B cell (primary cell): ENCODE results near the gene ZMYND12. TPM values are rescaled to one million over a fixed set of nuclear protein-coding genes. Genes with fewer than 3 reads are reported as not detected.
"Not testable (repeated sequence)": the region's sequence is repeated elsewhere in the genome, so short reads cannot be mapped to it uniquely, and the experiment has no call there.

ENCODE experiments used
- ATAC-seq: fragments of 200-7000 bp; cut with Tn5 transposase; one replicate; pipeline ENCODE4 v1.10.0; 2021; ENCODE audit warnings: low read depth, mild to moderate bottlenecking, moderate number of reproducible peaks, moderate library complexity
- CTCF ChIA-PET: fragments of 350-600 bp; sonication (Branson Sonifier 250); formaldehyde crosslinking; loops from one replicate; lab custom pipeline; 2021; ENCODE audit warnings: antibody characterized with exemption, inconsistent platforms; lab: Charles Lee
- POLR2A ChIA-PET: fragments of 350-600 bp; sonication (Branson Sonifier 250); formaldehyde crosslinking; loops from one replicate; lab custom pipeline; 2021; ENCODE audit warnings: antibody characterized with exemption; lab: Charles Lee
- DNase-seq: peaks from one replicate; pipeline ENCODE4 v3.0.0; 2013
- H2AFZ ChIP-seq: 2 replicates; pipeline ENCODE4 v1.6.1; 2012; ENCODE audit warnings: mild to moderate bottlenecking, low read depth, low read length; ENCODE audit not compliant: insufficient read depth, poor library complexity, severe bottlenecking
- H3K27ac ChIP-seq, 2 donors: 1 replicate in 1 of 2; 2 replicates in 1 of 2; pipeline ENCODE4 v1.5.1; 2012 to 2013; ENCODE audit warnings: low read length in 2 of 2, mild to moderate bottlenecking in 2 of 2, moderate library complexity in 1 of 2
- H3K27me3 ChIP-seq, 4 experiments: fragments of 200-600 bp in 1 of 4; sonication (generic) in 1 of 4; replicated peaks in 1 of 4; 1 replicate in 2 of 4; 2 replicates in 2 of 4; pipeline versions ENCODE4 v1.6.1 to v1.7.0; 2013 to 2016; ENCODE audit warnings: low read length in 3 of 4, mild to moderate bottlenecking in 2 of 4, mixed read lengths in 1 of 4, moderate library complexity in 1 of 4; ENCODE audit not compliant: insufficient read depth in 4 of 4, control insufficient read depth in 3 of 4; ENCODE audit errors: control extremely low read depth in 1 of 4
- H3K36me3 ChIP-seq, 2 experiments: replicated peaks in 1 of 2; 1 replicate in 1 of 2; 2 replicates in 1 of 2; pipeline versions ENCODE4 v1.6.1 to v1.7.1; 2013; ENCODE audit warnings: low read length in 1 of 2; ENCODE audit not compliant: insufficient read depth in 2 of 2, control insufficient read depth in 1 of 2; ENCODE audit errors: control extremely low read depth in 1 of 2, extremely low read depth in 1 of 2
- H3K4me1 ChIP-seq, 2 donors: fragments of 200-600 bp in 1 of 2; sonication (generic) in 1 of 2; 1 replicate in 1 of 2; 2 replicates in 1 of 2; pipeline versions ENCODE4 v1.5.1 to v1.6.1; 2013 to 2017; ENCODE audit warnings: low read length in 2 of 2; ENCODE audit not compliant: control insufficient read depth in 2 of 2, insufficient read depth in 2 of 2
- H3K4me2 ChIP-seq: replicated peaks from 2 replicates; pipeline ENCODE3; 2012; ENCODE audit warnings: mild to moderate bottlenecking, low read depth, low read length; ENCODE audit not compliant: poor library complexity, severe bottlenecking
- H3K4me3 ChIP-seq, 5 experiments: fragments of 200-600 bp in 1 of 5; sonication (generic) in 1 of 5; 1 replicate in 3 of 5; 2 replicates in 2 of 5; pipeline versions ENCODE4 v1.5.1 to v1.7.0; 2011 to 2016; ENCODE audit warnings: low read length in 4 of 5, mild to moderate bottlenecking in 4 of 5, low read depth in 2 of 5, control low read depth in 1 of 5, moderate library complexity in 1 of 5; ENCODE audit not compliant: insufficient read depth in 1 of 5; ENCODE audit errors: control extremely low read depth in 1 of 5, extremely low read depth in 1 of 5
- H3K79me2 ChIP-seq: fragments of 200-600 bp; sonication (generic); one replicate; pipeline ENCODE4 v1.6.0; 2016; ENCODE audit warnings: low read length; ENCODE audit not compliant: control insufficient read depth, insufficient read depth
- H3K9ac ChIP-seq: fragments of 200-600 bp; sonication (generic); 2 replicates; pipeline ENCODE4 v1.6.1; 2017; ENCODE audit warnings: mild to moderate bottlenecking, low read length, moderate library complexity
- H3K9me3 ChIP-seq, 3 donors: one replicate each; pipeline versions ENCODE4 v1.6.1 to v1.7.1; 2013; ENCODE audit warnings: low read length in 2 of 3; ENCODE audit not compliant: control insufficient read depth in 2 of 3, insufficient read depth in 1 of 3; ENCODE audit errors: control extremely low read depth in 1 of 3
- H4K20me1 ChIP-seq: 2 replicates; pipeline ENCODE4 v1.6.0; 2012; ENCODE audit warnings: mild to moderate bottlenecking, low read length; ENCODE audit not compliant: insufficient read depth, control insufficient read depth, poor library complexity, severe bottlenecking
- H3K27ac Mint-ChIP-seq: one replicate; pipeline ENCODE4 v1.8.0; 2021; ENCODE audit warnings: mixed read lengths
- H3K27me3 Mint-ChIP-seq: one replicate; pipeline ENCODE4 v1.8.0; 2021; ENCODE audit warnings: mixed read lengths
- H3K4me1 Mint-ChIP-seq: one replicate; pipeline ENCODE4 v1.8.0; 2021; ENCODE audit warnings: mixed read lengths
- H3K4me3 Mint-ChIP-seq: one replicate; pipeline ENCODE4 v1.8.0; 2021; ENCODE audit warnings: mixed read lengths
- H3K9me3 Mint-ChIP-seq: one replicate; pipeline ENCODE4 v1.8.0; 2022; ENCODE audit warnings: mixed read lengths; ENCODE audit not compliant: insufficient read depth
- CTCF ChIP-seq: fragments of 200-600 bp; IDR thresholded peaks from one replicate; pipeline ENCODE4 v1.8.0; 2022; ENCODE audit warnings: antibody characterized with exemption, mild to moderate bottlenecking
- EZH2 ChIP-seq: IDR thresholded peaks from 2 replicates; pipeline ENCODE4 v1.6.1; 2012; ENCODE audit warnings: borderline replicate concordance, low read depth, mild to moderate bottlenecking, moderate library complexity, low read length; ENCODE audit not compliant: insufficient read depth, poor library complexity, severe bottlenecking
- WGBS: methylation state at CpG from one replicate; pipeline ENCODE4 v1.1.5; 2013; ENCODE audit warnings: missing lambda C conversion rate; ENCODE audit not compliant: insufficient coverage; 5-methylcytosine and 5-hydroxymethylcytosine counted together
- intact Hi-C: fragments of 100-400 bp; cut with micrococcal nuclease; formaldehyde crosslinking; loops from one replicate; pipeline ENCODE4 v1.10.0; 2022
- polyA plus RNA-seq: library from polyadenylated mRNA; depleted of rRNA; stranded (reverse); fragments of >200 nt; gene quantifications from 2 replicates; pipeline ENCODE4 v1.2.3, GENCODE V29; 2012
- total RNA-seq, 2 donors: library from RNA; stranded (reverse); fragments of 120-200 nt in 1 of 2; gene quantifications; 1 replicate in 1 of 2; 2 replicates in 1 of 2; pipeline versions ENCODE4 v1.2.3 to v1.2.4, GENCODE V29; 2013 to 2022

Gene ZMYND12
- total and polyA plus RNA-seq, 2 donors (not counting 1 experiment from before 2014, with no cell fraction given) = 0.34 to 0.79 TPM

GRCh38 chr1:42479621-42480020, 23.8 kb upstream of the ZMYND12 start:
- CTCF ChIA-PET = no interaction called here
- no peak for DNase-seq
- Histone ChIP-seq H3K79me2 (no peaks in the 10 kb centered on the region), H3K36me3 (peaks cover 0 to 6% of the 10 kb centered on the region in 2 experiments), H4K20me1 (no peaks in the 10 kb centered on the region), H3K27ac (no peak overlapping the region), H3K9me3 (no peaks in the 10 kb centered on the region), H3K4me3 (no peak overlapping the region), H3K4me1 (no peaks in the 10 kb centered on the region), H3K4me2 (no peak overlapping the region), H3K9ac (no peak overlapping the region), H2AFZ (no peak overlapping the region), H3K27me3 (no peaks in the 10 kb centered on the region)
- Mint-ChIP-seq H3K9me3 (no peaks in the 10 kb centered on the region), H3K4me1 (no peaks in the 10 kb centered on the region), H3K27me3 (no peaks in the 10 kb centered on the region), H3K4me3 (no peak overlapping the region), H3K27ac (no peak overlapping the region)
- no peak for ATAC-seq
- POLR2A ChIA-PET = no interaction called here
- intact Hi-C loops = no loop called here
- WGBS = 83% methylated on average over 2 of the region's 4 CpGs
- TF ChIP-seq EZH2 (no peak), CTCF (no peak)

- Histone ChIP-seq H4K20me1 (no peaks in the 10 kb centered on the region), H3K9me3 (no peaks in the 10 kb centered on the region), H3K27ac (no peak overlapping the region), H2AFZ (no peak overlapping the region), H3K27me3 (no peaks in the 10 kb centered on the region), H3K4me3 (no peak overlapping the region), H3K79me2 (no peaks in the 10 kb centered on the region), H3K4me1 (no peaks in the 10 kb centered on the region), H3K36me3 (no peaks in the 10 kb centered on the region), H3K4me2 (no peak overlapping the region), H3K9ac (no peak overlapping the region)
- ATAC-seq (no peak), DNase-seq (no peak)
- intact Hi-C loops = no loop called here
- Mint-ChIP-seq H3K9me3 (no peaks in the 10 kb centered on the region), H3K27me3 (no peaks in the 10 kb centered on the region), H3K27ac (no peak overlapping the region), H3K4me1 (no peaks in the 10 kb centered on the region), H3K4me3 (no peak overlapping the region)
- WGBS = 100% methylated on average over 3 of the region's 3 CpGs
- CTCF ChIA-PET = no interaction called here
- POLR2A ChIA-PET = no interaction called here
- TF ChIP-seq EZH2 (no peak), CTCF (no peak)
Observed at GRCh38 chr1:42477775-42478174, 22.0 kb upstream of the ZMYND12 start.

GRCh38 chr1:42477354-42477753, 21.5 kb upstream of the ZMYND12 start:
- H3K79me2 ChIP-seq, H3K4me1 ChIP-seq, H3K4me3 Mint-ChIP-seq, H3K9me3 ChIP-seq, ATAC-seq, H3K27me3 ChIP-seq, H4K20me1 ChIP-seq, H2AFZ ChIP-seq, DNase-seq, H3K4me2 ChIP-seq, H3K9ac ChIP-seq, H3K27ac Mint-ChIP-seq, H3K27ac ChIP-seq, H3K4me3 ChIP-seq, POLR2A ChIA-PET, H3K4me1 Mint-ChIP-seq, H3K27me3 Mint-ChIP-seq, H3K36me3 ChIP-seq, intact Hi-C loops, CTCF ChIA-PET, H3K9me3 Mint-ChIP-seq: not testable (repeated sequence)
- WGBS = no CpG with 5 or more reads among the region's 4 CpGs
